ENCODE measurements around the gene COL4A3.

- no peak for TF ChIP-seq TAF1 (IDR thresholded peaks at IDR 0.05; ENCODE audit: borderline replicate concordance, insufficient read depth, low read length)
- no peak for TF ChIP-seq POLR2AphosphoS5 (IDR thresholded peaks at IDR 0.05; ENCODE audit: low read depth, low read length)
- no peak for TF ChIP-seq REST (IDR thresholded peaks at IDR 0.05; ENCODE audit: insufficient read depth in 1 of 2, low read depth in 2 of 2, low read length in 2 of 2)
- no peak for TF ChIP-seq SIN3A (IDR thresholded peaks at IDR 0.05; ENCODE audit: borderline replicate concordance, insufficient read depth, low read length)
Measured at GRCh38 chr2:227205701-227206100, 41.3 kb downstream of the COL4A3 start.

Measured in PFSK-1 (cell line).